HepG2 (cell line): Measurements from ENCODE around the gene SYNDIG1.

Experiments
- CTCF ChIP-seq: sonication (generic); formaldehyde crosslinking; IDR thresholded peaks from 2 replicates; pipeline ENCODE4 v1.5.0; 2020; ENCODE audit warnings: mild to moderate bottlenecking, missing genetic modification reagents, moderate library complexity
- EP300 ChIP-seq, 3 experiments: sonication (generic) in 1 of 3; formaldehyde crosslinking in 1 of 3; IDR thresholded peaks; 2 replicates each; pipeline versions ENCODE4 v1.5.1 to v1.6.1; 2011 to 2020; ENCODE audit warnings: low read depth in 2 of 3, low read length in 2 of 3, borderline replicate concordance in 1 of 3, improper control_type of control experiment in 1 of 3, mild to moderate bottlenecking in 1 of 3, missing genetic modification reagents in 1 of 3, moderate library complexity in 1 of 3
- ESRRA ChIP-seq: sonication (generic); formaldehyde crosslinking; IDR thresholded peaks from 2 replicates; pipeline ENCODE4 v1.5.1; 2020; ENCODE audit warnings: mild to moderate bottlenecking, low read depth, missing genetic modification reagents
- FOXO4 ChIP-seq: sonication (generic); formaldehyde crosslinking; conservative IDR thresholded peaks from 2 replicates; pipeline ENCODE4 v1.8.1; 2023; ENCODE audit warnings: missing genetic modification reagents
- HDAC1 ChIP-seq: sonication (generic); formaldehyde crosslinking; IDR thresholded peaks from 2 replicates; pipeline ENCODE4 v1.5.1; 2020; ENCODE audit warnings: mild to moderate bottlenecking, missing genetic modification reagents
- HMGXB4 ChIP-seq, 2 experiments: sonication (generic) in 1 of 2; formaldehyde crosslinking in 1 of 2; IDR thresholded peaks; 2 replicates each; pipeline versions ENCODE4 v1.4.0 to v1.6.1; 2018 to 2020; ENCODE audit warnings: missing genetic modification reagents in 2 of 2, borderline replicate concordance in 1 of 2, low read depth in 1 of 2, mild to moderate bottlenecking in 1 of 2, missing biosample characterization in 1 of 2

GRCh38 chr20:24461848-24462247 is 7.6 kb upstream of the SYNDIG1 start:
- TF ChIP-seq CTCF, result no peak
- TF ChIP-seq HMGXB4 (CRISPR knock-in tag; IDR thresholded peaks at IDR 0.05; ENCODE audit: borderline replicate concordance in 1 of 2, low read depth in 1 of 2), result no peak
- TF ChIP-seq ESRRA, result no peak
- no peak for TF ChIP-seq FOXO4 (CRISPR knock-in tag)
- no peak for TF ChIP-seq HDAC1 (CRISPR knock-in tag)
- TF ChIP-seq EP300 (IDR thresholded peaks at IDR 0.05; ENCODE audit: low read depth in 2 of 2, low read length in 2 of 2), result no peak
- no peak for TF ChIP-seq EP300 (CRISPR knock-in tag; IDR thresholded peaks at IDR 0.05; ENCODE audit: borderline replicate concordance)
